ENCODE measurements around the gene HERC2.
"Not testable (repeated sequence)": the region's sequence is repeated elsewhere in the genome, so short reads cannot be mapped to it uniquely, and the experiment has no call there.

The HERC2 gene

DNA sequence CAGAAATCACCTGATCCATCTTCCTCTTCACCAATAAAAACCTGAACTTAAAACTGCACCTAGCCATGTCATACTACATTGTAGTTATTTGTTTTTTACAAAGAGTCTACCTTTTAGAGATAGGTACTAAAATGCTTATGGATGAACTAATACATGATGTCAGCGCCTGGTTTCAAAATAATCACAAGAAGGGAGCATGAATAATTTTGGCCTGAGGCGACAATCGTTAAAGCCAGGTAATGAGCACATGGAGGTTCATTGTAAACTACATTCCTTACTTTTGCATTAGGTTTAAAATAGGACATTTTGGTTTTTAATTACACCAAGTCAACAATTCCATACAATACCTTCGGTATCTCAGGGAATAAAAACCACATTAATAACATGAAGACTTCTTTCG is 125.4 kb downstream of the HERC2 start:
- H3K36me3 ChIP-seq (ENCODE audit: insufficient read depth, insufficient read length, low read length): peaks cover 27% of the 10 kb centered on the region
- not testable (repeated sequence) for DNase-seq (ENCODE audit: low read depth, low spot score); H3K9me3 ChIP-seq (ENCODE audit: insufficient read depth, low read length); H3K27me3 ChIP-seq (ENCODE audit: insufficient read depth, insufficient read length); H3K4me1 ChIP-seq (ENCODE audit: insufficient read depth, insufficient read length); H3K4me3 ChIP-seq (ENCODE audit: insufficient read length, low read depth); H3K9ac ChIP-seq (ENCODE audit: insufficient read length, low read depth)

DNA sequence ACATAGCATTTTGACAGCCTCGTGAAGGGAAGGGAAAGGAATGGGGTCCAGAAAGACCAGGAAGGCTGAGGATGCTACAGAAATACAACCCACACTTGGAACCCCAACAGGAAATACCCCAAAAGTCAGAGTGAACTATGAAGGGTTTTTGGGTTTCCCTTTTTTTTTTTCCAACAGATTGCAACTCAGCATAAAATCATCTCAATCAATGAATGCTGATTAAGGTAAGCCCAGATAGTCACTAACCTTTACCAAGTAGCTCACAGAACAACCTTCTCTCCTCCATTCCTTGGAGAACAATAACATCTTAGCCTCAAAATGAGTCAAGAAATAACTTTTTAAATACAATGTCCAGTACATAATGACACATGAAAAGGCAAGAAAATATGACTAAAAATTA is 129.2 kb downstream of the HERC2 start:
- TF ChIP-seq YY1 (IDR thresholded peaks at IDR 0.05; ENCODE audit: insufficient read depth, insufficient read length) (no peak), ZNF274 (IDR thresholded peaks at IDR 0.05; ENCODE audit: low read depth, low read length) (no peak), SUZ12 (IDR thresholded peaks at IDR 0.05; ENCODE audit: extremely low read depth, insufficient read depth, insufficient read length) (no peak)
- Histone ChIP-seq H3K27me3 (ENCODE audit: insufficient read depth, insufficient read length) (no peaks in the 10 kb centered on the region), H3K9me3 (ENCODE audit: insufficient read depth, low read length) (no peaks in the 10 kb centered on the region), H3K4me3 (ENCODE audit: insufficient read length, low read depth) (no peak overlapping the region), H3K36me3 (ENCODE audit: insufficient read depth, insufficient read length, low read length) (peaks cover 29% of the 10 kb centered on the region), H3K4me1 (ENCODE audit: insufficient read depth, insufficient read length) (no peaks in the 10 kb centered on the region), H3K9ac (ENCODE audit: insufficient read length, low read depth) (no peak overlapping the region)
- DNase-seq (ENCODE audit: low read depth, low spot score): no peak

DNA sequence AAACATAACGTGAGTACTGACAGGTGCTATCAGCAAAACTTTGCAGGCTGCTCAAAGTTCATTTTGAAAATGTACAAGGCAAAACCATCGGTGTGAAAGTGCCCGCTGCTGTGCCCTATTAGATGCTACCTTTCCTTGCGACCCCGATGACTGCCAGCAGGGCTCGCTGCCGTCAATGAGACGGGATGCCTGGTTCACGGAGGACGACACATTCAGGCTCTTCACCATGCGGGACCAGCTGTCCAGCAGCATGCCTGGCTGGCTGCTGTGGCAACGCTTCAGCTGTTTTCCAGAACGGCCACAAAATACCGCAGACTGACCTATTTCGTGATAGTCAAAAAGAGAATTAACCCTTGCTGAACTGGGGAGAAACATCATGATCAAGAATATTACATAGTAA is 130.1 kb downstream of the HERC2 start:
- H3K9ac ChIP-seq (ENCODE audit: insufficient read length, low read depth): no peak overlapping the region
- no peak overlapping the region for H3K4me3 ChIP-seq (ENCODE audit: insufficient read length, low read depth)
- H3K4me1 ChIP-seq (ENCODE audit: insufficient read depth, insufficient read length): no peaks in the 10 kb centered on the region
- peaks cover 36% of the 10 kb centered on the region for H3K36me3 ChIP-seq (ENCODE audit: insufficient read depth, insufficient read length, low read length)
- no peak for TF ChIP-seq SUZ12 (IDR thresholded peaks at IDR 0.05; ENCODE audit: extremely low read depth, insufficient read depth, insufficient read length)
- TF ChIP-seq YY1 (IDR thresholded peaks at IDR 0.05; ENCODE audit: insufficient read depth, insufficient read length): no peak
- TF ChIP-seq ZNF274 (IDR thresholded peaks at IDR 0.05; ENCODE audit: low read depth, low read length): no peak
- H3K9me3 ChIP-seq (ENCODE audit: insufficient read depth, low read length): no peaks in the 10 kb centered on the region
- no peak for DNase-seq (ENCODE audit: low read depth, low spot score)
- H3K27me3 ChIP-seq (ENCODE audit: insufficient read depth, insufficient read length): no peaks in the 10 kb centered on the region

DNA sequence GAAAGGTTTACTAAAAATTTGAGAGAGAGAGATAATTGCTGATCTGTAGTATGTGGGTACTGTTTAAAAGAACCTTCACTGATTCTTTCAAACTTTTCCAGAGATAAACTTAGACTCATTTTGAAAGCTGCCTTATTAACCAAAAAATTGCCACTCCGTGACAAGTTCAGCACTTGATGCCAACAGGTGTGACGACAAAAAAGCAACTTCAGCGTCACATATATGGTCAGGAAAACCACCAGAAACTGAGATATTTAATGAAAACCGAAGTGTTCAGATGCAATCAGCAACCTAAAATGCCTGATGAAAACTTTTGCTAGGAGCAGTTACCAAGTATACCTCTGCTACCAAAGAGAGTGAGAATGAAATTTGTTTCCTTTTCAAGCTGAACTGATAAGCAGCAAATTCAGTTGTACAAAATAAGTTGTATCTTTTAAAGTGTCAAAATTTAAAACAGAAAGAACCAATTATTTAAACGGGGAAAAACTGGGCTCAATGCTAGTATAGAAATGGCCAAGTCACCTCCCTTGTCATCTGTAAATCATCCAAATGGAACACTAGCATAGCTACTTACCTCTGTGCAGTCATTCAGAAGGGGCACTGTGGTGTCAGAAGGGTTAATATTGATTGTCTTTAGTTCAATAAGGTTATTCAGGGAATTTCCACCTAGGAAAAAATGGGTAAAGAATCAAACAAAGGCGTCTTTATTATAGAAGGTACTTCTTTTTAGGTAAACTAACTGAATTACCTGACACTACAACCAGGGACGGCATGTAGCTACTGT is 131.4 kb downstream of the HERC2 start:
- Histone ChIP-seq H3K9ac (ENCODE audit: insufficient read length, low read depth) (no peak overlapping the region), H3K4me1 (ENCODE audit: insufficient read depth, insufficient read length) (peaks cover 2% of the 10 kb centered on the region), H3K9me3 (ENCODE audit: insufficient read depth, low read length) (no peaks in the 10 kb centered on the region), H3K4me3 (ENCODE audit: insufficient read length, low read depth) (no peak overlapping the region), H3K36me3 (ENCODE audit: insufficient read depth, insufficient read length, low read length) (peaks cover 41% of the 10 kb centered on the region), H3K27me3 (ENCODE audit: insufficient read depth, insufficient read length) (no peaks in the 10 kb centered on the region)
- no peak for DNase-seq (ENCODE audit: low read depth, low spot score)
- TF ChIP-seq SUZ12 (IDR thresholded peaks at IDR 0.05; ENCODE audit: extremely low read depth, insufficient read depth, insufficient read length) (no peak), YY1 (IDR thresholded peaks at IDR 0.05; ENCODE audit: insufficient read depth, insufficient read length) (no peak), ZNF274 (IDR thresholded peaks at IDR 0.05; ENCODE audit: low read depth, low read length) (no peak)

DNA sequence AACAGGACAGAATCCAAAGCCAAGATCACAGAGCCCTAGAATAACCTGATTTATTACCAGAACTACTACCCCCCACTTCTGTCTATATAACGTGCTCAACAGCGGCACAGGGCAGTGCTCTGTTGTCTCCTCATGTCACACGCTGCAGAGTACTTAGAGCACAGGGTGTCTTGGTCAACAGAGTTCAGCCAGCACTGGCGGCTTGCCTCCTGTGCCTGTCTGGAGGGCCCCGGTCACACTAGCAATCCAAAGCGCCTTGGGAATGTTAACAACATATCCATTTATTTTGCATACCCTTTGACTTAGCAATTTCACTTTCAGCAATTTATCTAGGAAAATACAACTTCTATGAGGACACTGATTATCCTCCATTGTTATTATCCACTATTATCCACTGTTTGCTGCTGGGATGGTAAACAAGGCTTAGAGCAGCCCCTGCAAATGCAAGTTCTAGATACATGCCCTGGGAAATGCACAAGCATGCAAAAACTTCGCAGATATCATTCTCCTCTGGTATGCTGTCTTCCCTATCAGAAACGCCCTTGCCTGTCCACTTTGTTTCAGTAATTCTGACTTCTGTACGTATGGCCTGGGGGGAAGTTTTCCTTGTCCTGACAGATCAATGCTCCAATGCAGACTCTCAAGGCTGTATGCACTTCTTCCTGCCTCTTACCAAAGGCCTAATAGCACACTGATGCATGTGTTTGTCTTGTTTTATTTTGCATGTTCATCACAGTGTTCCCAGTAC is 136.7 kb downstream of the HERC2 start:
- Histone ChIP-seq H3K4me1 (ENCODE audit: insufficient read depth, insufficient read length) (peaks cover 4% of the 10 kb centered on the region), H3K36me3 (ENCODE audit: insufficient read depth, insufficient read length, low read length) (peaks cover 46% of the 10 kb centered on the region), H3K9me3 (ENCODE audit: insufficient read depth, low read length) (no peaks in the 10 kb centered on the region), H3K9ac (ENCODE audit: insufficient read length, low read depth) (no peak overlapping the region), H3K27me3 (ENCODE audit: insufficient read depth, insufficient read length) (no peaks in the 10 kb centered on the region), H3K4me3 (ENCODE audit: insufficient read length, low read depth) (no peak overlapping the region)
- TF ChIP-seq YY1 (IDR thresholded peaks at IDR 0.05; ENCODE audit: insufficient read depth, insufficient read length): no peak
- TF ChIP-seq ZNF274 (IDR thresholded peaks at IDR 0.05; ENCODE audit: low read depth, low read length): no peak
- no peak for TF ChIP-seq SUZ12 (IDR thresholded peaks at IDR 0.05; ENCODE audit: extremely low read depth, insufficient read depth, insufficient read length)
- DNase-seq (ENCODE audit: low read depth, low spot score): no peak

DNA sequence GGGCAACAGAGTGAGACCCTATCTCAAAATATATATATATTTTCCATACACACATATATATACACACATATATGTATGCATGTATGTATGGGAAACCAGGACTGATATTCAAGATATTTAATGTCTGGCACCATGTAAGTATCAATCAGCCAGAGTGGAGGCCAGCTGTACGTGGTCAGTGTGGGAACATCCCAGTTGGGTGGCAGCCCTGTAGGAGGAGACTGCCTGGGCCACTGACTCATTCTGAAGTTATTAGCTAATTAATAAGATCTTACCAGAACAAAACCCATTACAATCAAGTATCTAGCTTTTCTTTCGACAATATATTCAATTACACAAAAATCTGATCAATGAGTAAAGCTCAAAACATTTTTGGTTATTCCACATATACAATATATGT is 137.8 kb downstream of the HERC2 start:
- TF ChIP-seq YY1 (IDR thresholded peaks at IDR 0.05; ENCODE audit: insufficient read depth, insufficient read length): no peak
- TF ChIP-seq ZNF274 (IDR thresholded peaks at IDR 0.05; ENCODE audit: low read depth, low read length): no peak
- no peak for TF ChIP-seq SUZ12 (IDR thresholded peaks at IDR 0.05; ENCODE audit: extremely low read depth, insufficient read depth, insufficient read length)
- peaks cover 4% of the 10 kb centered on the region for H3K4me1 ChIP-seq (ENCODE audit: insufficient read depth, insufficient read length)
- no peaks in the 10 kb centered on the region for H3K9me3 ChIP-seq (ENCODE audit: insufficient read depth, low read length)
- H3K9ac ChIP-seq (ENCODE audit: insufficient read length, low read depth): no peak overlapping the region
- peaks cover 46% of the 10 kb centered on the region for H3K36me3 ChIP-seq (ENCODE audit: insufficient read depth, insufficient read length, low read length)
- no peak overlapping the region for H3K4me3 ChIP-seq (ENCODE audit: insufficient read length, low read depth)
- DNase-seq (ENCODE audit: low read depth, low spot score): no peak
- no peaks in the 10 kb centered on the region for H3K27me3 ChIP-seq (ENCODE audit: insufficient read depth, insufficient read length)

DNA sequence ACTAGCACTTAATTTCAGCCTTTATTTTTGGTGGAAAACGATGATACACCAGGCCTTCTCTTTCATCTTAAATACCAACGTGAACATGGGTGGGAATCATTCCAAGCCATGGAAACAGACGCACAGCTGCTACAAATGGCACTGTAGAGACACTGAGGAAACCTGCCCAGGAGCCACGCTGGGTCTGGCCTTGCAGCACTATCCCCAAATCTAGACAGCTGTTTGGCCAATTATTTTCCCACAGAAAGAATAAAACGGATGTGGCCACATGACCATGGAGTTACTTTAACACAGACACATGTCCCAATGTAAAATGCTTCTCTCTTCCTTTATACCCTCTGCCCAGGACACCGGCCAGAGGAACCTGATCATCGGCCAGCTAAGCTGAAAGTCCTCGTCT is 139.2 kb downstream of the HERC2 start:
- H3K36me3 ChIP-seq (ENCODE audit: insufficient read depth, insufficient read length, low read length): peaks cover 55% of the 10 kb centered on the region
- no peak for TF ChIP-seq SUZ12 (IDR thresholded peaks at IDR 0.05; ENCODE audit: extremely low read depth, insufficient read depth, insufficient read length)
- TF ChIP-seq YY1 (IDR thresholded peaks at IDR 0.05; ENCODE audit: insufficient read depth, insufficient read length): no peak
- no peak for TF ChIP-seq ZNF274 (IDR thresholded peaks at IDR 0.05; ENCODE audit: low read depth, low read length)
- H3K4me1 ChIP-seq (ENCODE audit: insufficient read depth, insufficient read length): peaks cover 4% of the 10 kb centered on the region
- H3K9me3 ChIP-seq (ENCODE audit: insufficient read depth, low read length): no peaks in the 10 kb centered on the region
- no peak overlapping the region for H3K9ac ChIP-seq (ENCODE audit: insufficient read length, low read depth)
- H3K4me3 ChIP-seq (ENCODE audit: insufficient read length, low read depth): no peak overlapping the region
- H3K27me3 ChIP-seq (ENCODE audit: insufficient read depth, insufficient read length): no peaks in the 10 kb centered on the region
- no peak for DNase-seq (ENCODE audit: low read depth, low spot score)
